ENCODE measurements around the gene GOLGA5.

GOLGA5 gene

GRCh38 chr14:92880851-92881250, 86.7 kb downstream of the GOLGA5 start:
- no peak for DNase-seq

GRCh38 chr14:92883066-92883465, 89.0 kb downstream of the GOLGA5 start:
- DNase-seq, result no peak

GRCh38 chr14:92884410-92884809, 90.3 kb downstream of the GOLGA5 start:
- DNase-seq, result no peak

GRCh38 chr14:92885279-92886061, 91.4 kb downstream of the GOLGA5 start:
- no peak for DNase-seq

- no peak for DNase-seq
Observed at GRCh38 chr14:92886337-92886736, 92.2 kb downstream of the GOLGA5 start.

GRCh38 chr14:92887157-92887556, 93.1 kb downstream of the GOLGA5 start:
- no peak for DNase-seq

- DNase-seq, result no peak
Observed at GRCh38 chr14:92888896-92889295, 94.8 kb downstream of the GOLGA5 start.

All from femur (tissue), 1 donor.